ENCODE results near the gene G0S2.

Gene G0S2

DNA sequence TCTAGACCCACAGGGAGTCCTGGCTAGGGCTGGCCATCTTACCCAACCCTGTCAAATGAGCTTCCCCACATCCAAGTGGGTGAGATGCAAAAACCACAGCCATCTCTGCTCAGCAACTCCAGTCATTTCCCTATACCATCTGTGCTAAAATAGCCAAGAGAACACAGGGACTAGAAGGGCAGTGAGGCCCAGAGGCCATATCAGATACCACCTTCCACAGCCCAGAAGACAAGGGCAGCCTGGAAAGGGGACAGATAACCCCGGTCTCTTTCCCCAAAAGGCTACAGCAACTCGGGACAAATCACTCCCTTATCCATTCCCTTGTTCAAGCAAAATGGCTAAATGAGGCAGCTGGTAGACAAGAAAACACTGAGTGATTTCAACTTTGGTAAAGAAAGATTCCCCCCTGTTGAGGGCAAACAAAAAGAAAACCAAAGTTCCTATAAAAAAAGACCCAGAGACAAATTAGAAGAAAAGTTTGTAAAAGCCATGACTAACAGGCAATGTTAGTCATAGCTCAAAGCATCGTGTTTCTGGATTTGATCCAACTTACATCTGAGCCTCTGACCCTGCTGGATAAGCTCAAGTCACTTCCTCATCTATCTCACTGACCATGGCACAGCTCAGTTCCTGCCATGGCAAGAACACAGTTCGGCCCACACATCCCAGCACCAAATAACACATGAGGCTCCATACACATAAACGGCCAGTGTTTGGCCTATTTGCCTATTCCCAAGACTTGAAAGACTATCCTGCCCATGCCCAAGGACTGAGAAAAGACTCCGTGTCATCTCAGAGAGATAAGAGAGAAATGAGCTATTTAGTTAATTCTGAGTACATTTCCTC is 26.1 kb upstream of the G0S2 start:
- WGBS, 2 experiments, result 81% methylated on average over 6 of the region's 6 CpGs
- H3K4me3 ChIP-seq (ENCODE audit: insufficient read depth, low read depth, low read length), result no peak overlapping the region
- no peak overlapping the region for H3K27ac ChIP-seq (ENCODE audit: insufficient read depth, low read depth, low read length, poor library complexity, severe bottlenecking)
- no peaks in the 10 kb centered on the region for H3K9me3 ChIP-seq (ENCODE audit: control insufficient read depth, low read length)
- H3K4me1 ChIP-seq (ENCODE audit: control insufficient read depth, insufficient read depth, low read length), result peaks cover 9% of the 10 kb centered on the region
- H3K27me3 ChIP-seq (ENCODE audit: control insufficient read depth, insufficient read depth, low read length, poor library complexity, severe bottlenecking), result no peaks in the 10 kb centered on the region
- no peaks in the 10 kb centered on the region for H3K36me3 ChIP-seq (ENCODE audit: control insufficient read depth, insufficient read depth, low read length)

DNA sequence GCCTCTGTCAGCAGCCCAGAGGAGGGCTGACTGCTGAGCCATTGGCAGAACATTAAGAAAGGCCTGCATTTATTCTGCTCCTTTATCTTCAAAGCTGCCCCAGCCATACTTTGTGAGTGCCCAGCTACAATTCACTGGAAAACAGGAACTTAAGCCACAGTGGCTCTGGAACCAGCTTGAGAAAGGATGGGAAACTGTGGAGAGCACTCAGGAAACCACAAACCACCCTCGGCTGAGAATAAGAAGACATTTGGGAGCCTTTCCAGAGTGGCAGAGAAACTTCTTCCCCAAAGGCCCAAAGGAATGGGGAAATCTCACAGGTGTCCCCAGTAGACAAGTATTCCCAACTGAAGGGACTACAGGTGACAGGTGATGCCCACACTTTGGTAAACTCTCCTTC is 24.8 kb upstream of the G0S2 start:
- Histone ChIP-seq H3K27ac (ENCODE audit: insufficient read depth, low read depth, low read length, poor library complexity, severe bottlenecking) (no peak overlapping the region), H3K4me3 (ENCODE audit: insufficient read depth, low read depth, low read length) (no peak overlapping the region), H3K9me3 (ENCODE audit: control insufficient read depth, low read length) (no peaks in the 10 kb centered on the region), H3K27me3 (ENCODE audit: control insufficient read depth, insufficient read depth, low read length, poor library complexity, severe bottlenecking) (no peaks in the 10 kb centered on the region), H3K36me3 (ENCODE audit: control insufficient read depth, insufficient read depth, low read length) (no peaks in the 10 kb centered on the region), H3K4me1 (ENCODE audit: control insufficient read depth, insufficient read depth, low read length) (peaks cover 9% of the 10 kb centered on the region)
- WGBS, 2 experiments, result 90 to 95% methylated on average over 1 of the region's 1 CpG

DNA sequence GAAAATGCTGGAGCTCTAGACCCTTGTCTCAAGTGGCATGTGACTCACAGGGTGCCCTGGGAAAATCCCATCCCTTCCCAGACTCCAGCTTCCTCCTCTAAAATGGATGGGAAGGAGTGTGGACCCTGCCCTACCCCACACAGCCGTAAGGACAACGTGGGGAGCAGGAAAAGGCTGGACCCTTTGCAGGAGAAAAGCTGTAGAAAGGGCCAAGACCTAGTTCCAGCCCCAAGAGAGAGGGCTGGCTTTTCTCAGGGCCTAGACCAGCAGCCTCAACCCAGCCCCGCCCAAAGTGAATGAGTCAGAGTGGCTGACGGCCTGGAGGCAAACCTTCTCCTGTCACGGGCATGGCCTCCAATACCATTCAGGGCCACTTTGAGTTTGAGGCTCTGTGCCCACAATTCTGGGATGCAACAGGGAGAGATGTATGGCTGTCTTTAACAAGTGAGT is 24.0 kb upstream of the G0S2 start:
- no peaks in the 10 kb centered on the region for H3K9me3 ChIP-seq (ENCODE audit: control insufficient read depth, low read length)
- no peaks in the 10 kb centered on the region for H3K36me3 ChIP-seq (ENCODE audit: control insufficient read depth, insufficient read depth, low read length)
- H3K27ac ChIP-seq (ENCODE audit: insufficient read depth, low read depth, low read length, poor library complexity, severe bottlenecking), result no peak overlapping the region
- 82 to 84% methylated on average over 5 of the region's 5 CpGs for WGBS, 2 experiments
- no peaks in the 10 kb centered on the region for H3K27me3 ChIP-seq (ENCODE audit: control insufficient read depth, insufficient read depth, low read length, poor library complexity, severe bottlenecking)
- H3K4me3 ChIP-seq (ENCODE audit: insufficient read depth, low read depth, low read length), result no peak overlapping the region
- H3K4me1 ChIP-seq (ENCODE audit: control insufficient read depth, insufficient read depth, low read length), result peaks cover 9% of the 10 kb centered on the region

DNA sequence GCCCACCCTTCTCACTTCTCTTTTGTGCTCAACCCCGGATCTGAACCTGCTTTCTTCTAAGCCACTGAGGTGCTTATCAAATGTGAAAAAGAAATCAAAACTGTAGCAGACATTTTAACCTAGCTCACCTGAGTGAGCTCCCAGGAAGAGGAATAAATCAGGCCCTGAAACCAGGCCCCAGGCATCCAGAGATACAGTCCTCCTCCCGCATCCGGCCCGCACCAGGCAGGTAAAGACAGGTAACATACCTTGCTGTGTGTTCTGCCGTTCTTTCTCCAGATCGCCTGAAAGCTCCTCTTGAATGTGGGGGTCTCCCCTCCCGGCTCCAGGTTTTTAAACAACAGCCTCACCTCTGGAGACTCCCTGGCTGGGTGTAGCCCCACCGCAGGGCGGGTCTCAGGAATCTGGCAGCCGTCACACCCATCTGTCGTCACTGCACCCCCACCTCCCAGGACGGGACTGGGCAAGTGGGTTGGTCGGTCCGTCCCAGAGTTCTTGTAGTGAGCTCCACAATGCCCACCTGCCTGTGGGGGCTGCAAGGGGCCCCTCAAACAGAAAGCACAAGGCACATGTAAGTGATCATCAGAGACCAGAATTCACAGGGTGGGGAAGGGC is 23.0 kb upstream of the G0S2 start, which contains the start of gene LAMB3:
Gene LAMB3, minus strand, starts transcription at position 305 of the 615 bp plus-strand sequence. CDS start 1,481 bp downstream, outside the sequence.
- Histone ChIP-seq H3K4me3 (ENCODE audit: insufficient read depth, low read depth, low read length) (no peak within 1 kb of the TSS), H3K27ac (ENCODE audit: insufficient read depth, low read depth, low read length, poor library complexity, severe bottlenecking) (no peak within 1 kb of the TSS), H3K36me3 (ENCODE audit: control insufficient read depth, insufficient read depth, low read length) (no peaks in the 10 kb centered on the region), H3K4me1 (ENCODE audit: control insufficient read depth, insufficient read depth, low read length) (peaks cover 9% of the 10 kb centered on the region), H3K9me3 (ENCODE audit: control insufficient read depth, low read length) (no peaks in the 10 kb centered on the region), H3K27me3 (ENCODE audit: control insufficient read depth, insufficient read depth, low read length, poor library complexity, severe bottlenecking) (no peaks in the 10 kb centered on the region)
- 86 to 88% methylated on average over 14 of the region's 14 CpGs for WGBS, 2 experiments

DNA sequence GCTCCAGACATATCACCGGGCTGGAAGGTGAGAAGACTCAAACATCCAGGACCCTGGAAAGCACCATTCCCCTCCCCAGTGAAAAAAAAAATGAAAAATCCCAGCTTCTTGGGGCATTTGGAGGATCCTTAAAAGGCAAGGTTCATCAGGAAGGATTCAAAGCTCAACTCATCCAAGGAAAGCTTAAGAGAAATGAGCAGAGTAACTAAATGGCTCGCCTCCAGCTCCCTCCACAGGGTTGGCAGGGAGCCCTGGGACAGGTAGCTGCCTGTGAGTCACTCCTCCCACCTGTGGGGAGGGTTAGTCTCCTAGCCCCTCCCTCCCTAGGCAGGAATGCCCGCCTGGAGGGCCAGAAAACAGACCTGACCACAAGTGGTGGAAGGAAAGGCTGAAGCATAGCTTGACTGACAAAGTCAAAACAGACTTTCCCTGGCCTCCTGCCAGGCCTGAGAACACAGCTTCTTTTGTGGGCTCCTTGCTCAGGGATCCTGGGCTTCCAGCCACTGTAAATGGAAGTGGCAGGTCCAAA is 22.3 kb upstream of the G0S2 start:
- Histone ChIP-seq H3K27me3 (ENCODE audit: control insufficient read depth, insufficient read depth, low read length, poor library complexity, severe bottlenecking) (no peaks in the 10 kb centered on the region), H3K36me3 (ENCODE audit: control insufficient read depth, insufficient read depth, low read length) (no peaks in the 10 kb centered on the region), H3K4me3 (ENCODE audit: insufficient read depth, low read depth, low read length) (no peak overlapping the region), H3K4me1 (ENCODE audit: control insufficient read depth, insufficient read depth, low read length) (peaks cover 9% of the 10 kb centered on the region), H3K9me3 (ENCODE audit: control insufficient read depth, low read length) (no peaks in the 10 kb centered on the region), H3K27ac (ENCODE audit: insufficient read depth, low read depth, low read length, poor library complexity, severe bottlenecking) (no peak overlapping the region)
- 64 to 65% methylated on average over 3 of the region's 3 CpGs for WGBS, 2 experiments

DNA sequence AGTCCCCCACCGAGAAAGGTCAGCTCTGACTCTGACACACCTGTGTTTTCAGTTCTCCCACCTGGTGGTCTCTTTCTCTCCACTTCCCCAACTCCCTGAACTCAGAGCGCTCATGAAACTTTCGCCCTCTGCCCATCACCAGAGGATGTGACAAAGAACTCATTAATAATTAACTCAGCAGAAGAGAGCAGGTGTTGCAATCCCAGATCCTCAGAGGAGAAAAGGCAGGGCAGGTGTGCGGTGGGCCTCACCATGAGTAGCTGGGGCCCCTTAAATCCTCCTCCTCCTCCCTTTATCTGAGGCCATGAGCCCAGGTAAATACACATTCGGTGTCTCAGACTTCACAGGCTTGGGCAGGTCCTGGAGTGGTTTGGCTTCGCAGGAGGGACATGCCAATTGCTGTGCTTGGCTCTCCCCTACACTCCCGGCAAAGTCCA is 21.3 kb upstream of the G0S2 start:
- 94 to 95% methylated on average over 7 of the region's 7 CpGs for WGBS, 2 experiments
- peaks cover 9% of the 10 kb centered on the region for H3K4me1 ChIP-seq (ENCODE audit: control insufficient read depth, insufficient read depth, low read length)
- H3K36me3 ChIP-seq (ENCODE audit: control insufficient read depth, insufficient read depth, low read length), result no peaks in the 10 kb centered on the region
- H3K27me3 ChIP-seq (ENCODE audit: control insufficient read depth, insufficient read depth, low read length, poor library complexity, severe bottlenecking), result no peaks in the 10 kb centered on the region
- no peak overlapping the region for H3K4me3 ChIP-seq (ENCODE audit: insufficient read depth, low read depth, low read length)
- no peak overlapping the region for H3K27ac ChIP-seq (ENCODE audit: insufficient read depth, low read depth, low read length, poor library complexity, severe bottlenecking)
- H3K9me3 ChIP-seq (ENCODE audit: control insufficient read depth, low read length), result no peaks in the 10 kb centered on the region

DNA sequence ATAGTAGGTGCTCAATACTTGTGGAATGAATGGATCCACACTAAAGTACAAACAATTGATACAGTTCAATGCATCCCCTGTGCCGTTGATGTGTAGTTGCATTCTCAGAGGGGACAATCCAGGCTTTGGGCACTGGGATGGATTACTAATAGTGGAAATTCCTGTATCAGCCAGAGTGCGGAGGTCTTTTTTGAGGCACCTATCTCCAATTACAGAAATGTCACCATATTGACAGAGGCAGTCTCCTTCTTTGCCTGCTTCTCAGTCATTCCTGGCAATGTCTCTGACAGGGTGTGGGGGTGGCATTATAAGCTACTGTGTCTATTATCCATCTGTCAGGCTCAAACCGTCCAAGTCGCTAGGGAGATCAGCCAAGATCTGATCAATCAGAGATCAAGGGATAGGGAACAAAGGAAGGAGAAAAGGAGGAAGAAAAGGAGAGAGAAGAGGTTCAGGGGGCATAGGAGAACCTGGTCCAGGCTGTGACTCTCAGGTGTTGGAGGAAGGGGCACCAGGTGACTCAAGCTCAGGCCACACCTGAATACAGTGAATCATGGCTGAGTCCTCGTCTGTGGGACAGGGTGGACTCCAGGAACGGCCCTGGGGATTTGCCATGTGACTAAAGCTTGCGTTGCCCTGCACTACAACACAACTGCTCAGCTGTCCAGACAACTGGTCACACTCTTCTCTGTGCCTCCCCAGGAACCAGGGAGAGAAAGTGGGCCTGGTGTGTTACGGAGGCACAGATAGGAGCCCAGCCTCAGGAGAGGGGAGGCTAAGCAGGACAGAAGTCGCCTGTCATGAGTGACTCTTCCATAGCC is 19.6 kb upstream of the G0S2 start:
- 93 to 95% methylated on average over 9 of the region's 9 CpGs for WGBS, 2 experiments

DNA sequence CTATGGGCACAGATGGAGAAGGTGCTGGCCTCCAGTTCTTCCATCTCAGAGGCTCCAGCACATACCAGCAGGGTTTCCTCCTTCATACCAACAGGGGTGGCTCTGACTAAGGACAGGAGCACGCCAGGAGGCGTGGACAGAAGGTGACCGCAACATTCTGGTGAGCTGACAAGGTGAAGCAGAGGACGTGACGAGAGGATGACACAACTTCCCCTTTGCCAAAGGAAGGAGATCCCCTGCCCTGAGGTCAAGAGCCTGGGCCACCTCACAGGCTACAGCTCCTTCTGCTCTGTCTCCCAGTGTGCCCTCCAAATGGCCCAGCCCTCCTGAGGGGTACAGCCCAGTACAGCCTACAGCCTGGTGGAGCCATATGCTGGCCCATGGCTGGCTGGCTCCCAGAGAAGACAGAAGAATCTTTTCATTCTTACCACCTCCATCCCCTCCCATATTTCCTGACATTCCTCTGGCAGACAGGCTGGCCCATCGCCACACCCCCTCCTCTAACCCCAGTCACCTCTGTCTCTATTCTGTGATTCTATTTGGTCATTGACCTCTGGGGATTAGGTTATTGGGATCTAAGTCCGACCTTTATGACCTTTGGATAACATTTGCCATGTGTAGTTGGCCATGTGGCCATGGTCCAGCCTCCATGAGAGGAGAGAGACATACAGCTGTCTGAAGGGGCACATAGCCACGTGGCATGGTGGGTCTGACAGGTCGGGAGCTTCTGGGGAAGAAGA is 17.9 kb upstream of the G0S2 start:
- Histone ChIP-seq H3K36me3 (ENCODE audit: control insufficient read depth, insufficient read depth, low read length) (no peaks in the 10 kb centered on the region), H3K4me3 (ENCODE audit: insufficient read depth, low read depth, low read length) (no peak overlapping the region), H3K27ac (ENCODE audit: insufficient read depth, low read depth, low read length, poor library complexity, severe bottlenecking) (no peak overlapping the region), H3K27me3 (ENCODE audit: control insufficient read depth, insufficient read depth, low read length, poor library complexity, severe bottlenecking) (no peaks in the 10 kb centered on the region), H3K4me1 (ENCODE audit: control insufficient read depth, insufficient read depth, low read length) (peaks cover 9% of the 10 kb centered on the region), H3K9me3 (ENCODE audit: control insufficient read depth, low read length) (no peaks in the 10 kb centered on the region)
- 81 to 83% methylated on average over 9 of the region's 9 CpGs for WGBS, 2 experiments

More for the DNA sequence above, 19.6 kb upstream of the G0S2 start:
- H3K36me3 ChIP-seq (ENCODE audit: control insufficient read depth, insufficient read depth, low read length), result no peaks in the 10 kb centered on the region
- peaks cover 9% of the 10 kb centered on the region for H3K4me1 ChIP-seq (ENCODE audit: control insufficient read depth, insufficient read depth, low read length)
- no peak overlapping the region for H3K4me3 ChIP-seq (ENCODE audit: insufficient read depth, low read depth, low read length)
- no peak overlapping the region for H3K27ac ChIP-seq (ENCODE audit: insufficient read depth, low read depth, low read length, poor library complexity, severe bottlenecking)
- H3K27me3 ChIP-seq (ENCODE audit: control insufficient read depth, insufficient read depth, low read length, poor library complexity, severe bottlenecking), result no peaks in the 10 kb centered on the region
- no peaks in the 10 kb centered on the region for H3K9me3 ChIP-seq (ENCODE audit: control insufficient read depth, low read length)

DNA sequence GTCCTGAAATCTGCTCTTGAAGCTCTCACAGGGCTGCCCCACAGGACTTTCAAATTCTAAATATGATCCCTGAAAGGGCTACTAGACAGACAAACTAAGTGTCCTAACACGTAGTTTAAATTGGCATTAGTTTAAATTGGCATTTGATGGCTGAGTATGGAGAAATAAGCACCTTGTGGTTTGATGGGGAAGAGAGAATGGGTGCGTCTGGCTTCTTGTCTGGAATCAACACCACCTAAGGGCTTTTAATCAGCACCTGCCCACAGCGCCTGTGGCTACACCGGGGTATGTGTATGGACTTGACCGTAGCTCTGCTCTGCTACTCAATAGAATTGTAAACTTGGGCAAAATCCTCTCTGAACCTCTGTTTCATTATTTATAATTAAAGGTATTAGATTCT is 17.3 kb upstream of the G0S2 start:
- 57% methylated on average over 5 of the region's 5 CpGs for WGBS, 2 experiments
- no peaks in the 10 kb centered on the region for H3K27me3 ChIP-seq (ENCODE audit: control insufficient read depth, insufficient read depth, low read length, poor library complexity, severe bottlenecking)
- H3K36me3 ChIP-seq (ENCODE audit: control insufficient read depth, insufficient read depth, low read length), result no peaks in the 10 kb centered on the region
- H3K9me3 ChIP-seq (ENCODE audit: control insufficient read depth, low read length), result no peaks in the 10 kb centered on the region
- H3K4me3 ChIP-seq (ENCODE audit: insufficient read depth, low read depth, low read length), result no peak overlapping the region
- peaks cover 5% of the 10 kb centered on the region for H3K4me1 ChIP-seq (ENCODE audit: control insufficient read depth, insufficient read depth, low read length)
- no peak overlapping the region for H3K27ac ChIP-seq (ENCODE audit: insufficient read depth, low read depth, low read length, poor library complexity, severe bottlenecking)
